Thyroid gland (tissue), 4 donors: ENCODE measurements around the gene TBC1D5.

Source experiments
- POLR2A ChIP-seq, 2 donors: fragments of 450-650 bp; IDR thresholded peaks; one replicate each; pipeline ENCODE4 v1.6.1; 2017; ENCODE audit warnings: antibody characterized with exemption in 2 of 2, mild to moderate bottlenecking in 2 of 2, moderate library complexity in 1 of 2
- TF ChIP-seq, protein P1 (sequence below), 6 experiments: fragments of 200-600 bp in 3 of 6; fragments of 450-650 bp in 3 of 6; sonication (generic) in 3 of 6; IDR thresholded peaks; one replicate each; pipeline ENCODE4 v1.5.1; 2016 to 2019; ENCODE audit warnings: antibody characterized with exemption in 6 of 6, mild to moderate bottlenecking in 2 of 6, inconsistent platforms in 1 of 6, moderate library complexity in 1 of 6

DNA sequence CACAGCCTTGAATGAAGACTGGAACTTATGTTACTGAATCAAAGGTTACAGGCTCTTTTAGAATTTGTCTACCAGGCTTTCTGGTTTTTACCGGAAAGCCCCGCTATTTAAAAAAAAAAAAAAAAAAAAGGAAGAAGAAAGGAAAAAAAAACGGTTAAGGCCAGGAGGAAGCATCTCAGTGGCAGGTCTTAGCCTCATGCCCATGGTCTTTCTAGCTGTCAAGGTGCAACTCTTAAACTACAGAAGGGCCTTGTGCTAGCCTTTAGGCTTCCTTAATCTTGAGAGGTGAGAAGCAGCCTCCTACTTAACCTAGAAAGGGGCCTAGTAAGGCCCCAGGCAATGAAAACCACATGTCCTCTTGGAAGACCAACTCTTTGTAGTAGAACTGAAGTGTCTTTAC, 77.5 kb downstream of the TBC1D5 start:
- TF ChIP-seq, protein P1, sequence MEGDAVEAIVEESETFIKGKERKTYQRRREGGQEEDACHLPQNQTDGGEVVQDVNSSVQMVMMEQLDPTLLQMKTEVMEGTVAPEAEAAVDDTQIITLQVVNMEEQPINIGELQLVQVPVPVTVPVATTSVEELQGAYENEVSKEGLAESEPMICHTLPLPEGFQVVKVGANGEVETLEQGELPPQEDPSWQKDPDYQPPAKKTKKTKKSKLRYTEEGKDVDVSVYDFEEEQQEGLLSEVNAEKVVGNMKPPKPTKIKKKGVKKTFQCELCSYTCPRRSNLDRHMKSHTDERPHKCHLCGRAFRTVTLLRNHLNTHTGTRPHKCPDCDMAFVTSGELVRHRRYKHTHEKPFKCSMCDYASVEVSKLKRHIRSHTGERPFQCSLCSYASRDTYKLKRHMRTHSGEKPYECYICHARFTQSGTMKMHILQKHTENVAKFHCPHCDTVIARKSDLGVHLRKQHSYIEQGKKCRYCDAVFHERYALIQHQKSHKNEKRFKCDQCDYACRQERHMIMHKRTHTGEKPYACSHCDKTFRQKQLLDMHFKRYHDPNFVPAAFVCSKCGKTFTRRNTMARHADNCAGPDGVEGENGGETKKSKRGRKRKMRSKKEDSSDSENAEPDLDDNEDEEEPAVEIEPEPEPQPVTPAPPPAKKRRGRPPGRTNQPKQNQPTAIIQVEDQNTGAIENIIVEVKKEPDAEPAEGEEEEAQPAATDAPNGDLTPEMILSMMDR (IDR thresholded peaks at IDR 0.05), result no peak
- no peak for TF ChIP-seq POLR2A (IDR thresholded peaks at IDR 0.05)
